ENCODE measurements around the gene FIBCD1.

DNA sequence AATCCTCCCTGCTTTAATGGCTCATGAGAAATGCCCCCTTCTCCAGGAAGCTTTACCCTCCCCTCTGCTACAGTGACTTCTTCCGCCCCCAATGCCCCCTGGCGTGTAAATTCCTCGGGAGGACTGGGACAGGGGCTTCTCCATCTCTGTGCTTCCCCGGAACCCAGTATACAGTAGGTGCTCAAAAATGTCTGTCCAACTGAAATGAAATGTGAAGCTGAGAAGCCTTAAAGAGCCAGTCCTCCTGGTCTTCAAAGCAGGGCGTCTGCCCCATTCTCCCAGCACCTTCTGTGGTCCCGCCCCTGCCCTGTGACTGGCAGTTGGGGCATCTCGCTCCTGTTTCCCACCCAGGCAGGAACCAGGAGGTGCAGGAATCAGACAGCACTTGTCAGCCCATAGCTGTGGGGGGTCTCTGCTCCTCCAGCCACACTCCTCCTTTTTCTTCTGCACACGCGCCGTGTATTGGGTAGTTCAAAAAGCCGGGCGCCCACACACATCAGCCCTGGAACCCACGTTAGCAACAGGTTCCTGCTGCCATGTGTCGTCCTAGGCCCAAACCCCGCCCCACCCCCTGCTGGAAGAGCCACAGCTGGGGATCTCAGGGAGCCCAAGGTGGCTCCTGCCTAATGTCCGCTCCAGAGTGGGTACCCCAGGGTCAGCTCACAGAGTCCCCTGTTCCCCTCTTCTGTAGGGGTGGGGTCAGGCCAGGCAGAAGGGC is 16.0 kb downstream of the FIBCD1 start:
- TF ChIP-seq, protein P1, sequence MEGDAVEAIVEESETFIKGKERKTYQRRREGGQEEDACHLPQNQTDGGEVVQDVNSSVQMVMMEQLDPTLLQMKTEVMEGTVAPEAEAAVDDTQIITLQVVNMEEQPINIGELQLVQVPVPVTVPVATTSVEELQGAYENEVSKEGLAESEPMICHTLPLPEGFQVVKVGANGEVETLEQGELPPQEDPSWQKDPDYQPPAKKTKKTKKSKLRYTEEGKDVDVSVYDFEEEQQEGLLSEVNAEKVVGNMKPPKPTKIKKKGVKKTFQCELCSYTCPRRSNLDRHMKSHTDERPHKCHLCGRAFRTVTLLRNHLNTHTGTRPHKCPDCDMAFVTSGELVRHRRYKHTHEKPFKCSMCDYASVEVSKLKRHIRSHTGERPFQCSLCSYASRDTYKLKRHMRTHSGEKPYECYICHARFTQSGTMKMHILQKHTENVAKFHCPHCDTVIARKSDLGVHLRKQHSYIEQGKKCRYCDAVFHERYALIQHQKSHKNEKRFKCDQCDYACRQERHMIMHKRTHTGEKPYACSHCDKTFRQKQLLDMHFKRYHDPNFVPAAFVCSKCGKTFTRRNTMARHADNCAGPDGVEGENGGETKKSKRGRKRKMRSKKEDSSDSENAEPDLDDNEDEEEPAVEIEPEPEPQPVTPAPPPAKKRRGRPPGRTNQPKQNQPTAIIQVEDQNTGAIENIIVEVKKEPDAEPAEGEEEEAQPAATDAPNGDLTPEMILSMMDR (optimal IDR thresholded peaks at IDR 0.05 in 1 of 3, IDR thresholded peaks at IDR 0.05 in 1 of 3, conservative IDR thresholded peaks at IDR 0.05 in 1 of 3; ENCODE audit: extremely low read depth in 1 of 3, insufficient read depth in 2 of 3, low read length in 3 of 3) = no peak
- TF ChIP-seq EZH2 (IDR thresholded peaks at IDR 0.05; ENCODE audit: low read length) = no peak

All from keratinocyte (primary cell).